OCI-LY1 (cell line): Measurements from ENCODE around the gene LPCAT2.

Experiments used
- EZH2 ChIP-seq: fragments of 200-600 bp; sonication (generic), shearing (Covaris generic); IDR thresholded peaks from 2 replicates; pipeline ENCODE4 v1.8.0; 2017; ENCODE audit warnings: borderline replicate concordance, mixed run types, mild to moderate bottlenecking, antibody characterized with exemption, low read length, moderate library complexity, mixed read lengths
- TF ChIP-seq, protein P1 (sequence below): fragments of 200-600 bp; sonication (generic), shearing (Covaris generic); IDR thresholded peaks from 2 replicates; pipeline ENCODE4 v1.5.1; 2017; ENCODE audit warnings: mild to moderate bottlenecking, antibody characterized with exemption, low read length, moderate library complexity, mixed read lengths

GRCh38 chr16:55632259-55632658 lies 123.4 kb downstream of the LPCAT2 start:
- TF ChIP-seq, protein P1, sequence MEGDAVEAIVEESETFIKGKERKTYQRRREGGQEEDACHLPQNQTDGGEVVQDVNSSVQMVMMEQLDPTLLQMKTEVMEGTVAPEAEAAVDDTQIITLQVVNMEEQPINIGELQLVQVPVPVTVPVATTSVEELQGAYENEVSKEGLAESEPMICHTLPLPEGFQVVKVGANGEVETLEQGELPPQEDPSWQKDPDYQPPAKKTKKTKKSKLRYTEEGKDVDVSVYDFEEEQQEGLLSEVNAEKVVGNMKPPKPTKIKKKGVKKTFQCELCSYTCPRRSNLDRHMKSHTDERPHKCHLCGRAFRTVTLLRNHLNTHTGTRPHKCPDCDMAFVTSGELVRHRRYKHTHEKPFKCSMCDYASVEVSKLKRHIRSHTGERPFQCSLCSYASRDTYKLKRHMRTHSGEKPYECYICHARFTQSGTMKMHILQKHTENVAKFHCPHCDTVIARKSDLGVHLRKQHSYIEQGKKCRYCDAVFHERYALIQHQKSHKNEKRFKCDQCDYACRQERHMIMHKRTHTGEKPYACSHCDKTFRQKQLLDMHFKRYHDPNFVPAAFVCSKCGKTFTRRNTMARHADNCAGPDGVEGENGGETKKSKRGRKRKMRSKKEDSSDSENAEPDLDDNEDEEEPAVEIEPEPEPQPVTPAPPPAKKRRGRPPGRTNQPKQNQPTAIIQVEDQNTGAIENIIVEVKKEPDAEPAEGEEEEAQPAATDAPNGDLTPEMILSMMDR = no peak
- no peak for TF ChIP-seq EZH2
